Right atrium auricular region (tissue), 2 donors: ENCODE data around the gene B3GNT8. TPM values are rescaled to one million over a fixed set of nuclear protein-coding genes. Genes with fewer than 3 reads are reported as not detected.

Experiments
- DNase-seq: peaks from one replicate; pipeline ENCODE4 v3.0.0-alpha.2; 2019; ENCODE audit warnings: low spot score
- H3K27ac ChIP-seq, 2 donors: fragments of 200-600 bp; sonication (generic); 1 replicate in 1 of 2; 2 replicates in 1 of 2; pipeline ENCODE4 v1.5.1; 2016 to 2019
- H3K27me3 ChIP-seq, 2 donors: fragments of 200-600 bp; sonication (generic); one replicate each; pipeline versions ENCODE4 v1.5.1 to v1.6.0; 2017 to 2019
- H3K36me3 ChIP-seq: fragments of 200-600 bp; sonication (generic); one replicate; pipeline ENCODE4 v1.5.1; 2016
- H3K4me1 ChIP-seq, 2 donors: fragments of 200-600 bp; sonication (generic); one replicate each; pipeline versions ENCODE4 v1.5.1 to v1.6.0; 2017 to 2019
- H3K4me3 ChIP-seq, 2 donors: fragments of 200-600 bp; sonication (generic); 1 replicate in 1 of 2; 2 replicates in 1 of 2; pipeline ENCODE4 v1.5.1; 2017 to 2019; ENCODE audit warnings: mild to moderate bottlenecking in 1 of 2, moderate library complexity in 1 of 2
- H3K9me3 ChIP-seq, 2 donors: fragments of 200-600 bp; sonication (generic); one replicate each; pipeline ENCODE4 v1.5.1; 2019
- total RNA-seq, 2 donors: library from RNA; depleted of rRNA; stranded (reverse); fragments of >200 nt; gene quantifications; one replicate each; pipeline ENCODE4 v1.1.0, GENCODE V29; 2016
- TF ChIP-seq, protein P1 (sequence below), 2 donors: fragments of 200-600 bp; sonication (generic); IDR thresholded peaks; one replicate each; pipeline ENCODE4 v1.5.1; 2019; ENCODE audit warnings: antibody characterized with exemption in 2 of 2

B3GNT8 gene
- total RNA-seq, 2 donors from 2014 or later = 1.9 to 4.5 TPM

DNA sequence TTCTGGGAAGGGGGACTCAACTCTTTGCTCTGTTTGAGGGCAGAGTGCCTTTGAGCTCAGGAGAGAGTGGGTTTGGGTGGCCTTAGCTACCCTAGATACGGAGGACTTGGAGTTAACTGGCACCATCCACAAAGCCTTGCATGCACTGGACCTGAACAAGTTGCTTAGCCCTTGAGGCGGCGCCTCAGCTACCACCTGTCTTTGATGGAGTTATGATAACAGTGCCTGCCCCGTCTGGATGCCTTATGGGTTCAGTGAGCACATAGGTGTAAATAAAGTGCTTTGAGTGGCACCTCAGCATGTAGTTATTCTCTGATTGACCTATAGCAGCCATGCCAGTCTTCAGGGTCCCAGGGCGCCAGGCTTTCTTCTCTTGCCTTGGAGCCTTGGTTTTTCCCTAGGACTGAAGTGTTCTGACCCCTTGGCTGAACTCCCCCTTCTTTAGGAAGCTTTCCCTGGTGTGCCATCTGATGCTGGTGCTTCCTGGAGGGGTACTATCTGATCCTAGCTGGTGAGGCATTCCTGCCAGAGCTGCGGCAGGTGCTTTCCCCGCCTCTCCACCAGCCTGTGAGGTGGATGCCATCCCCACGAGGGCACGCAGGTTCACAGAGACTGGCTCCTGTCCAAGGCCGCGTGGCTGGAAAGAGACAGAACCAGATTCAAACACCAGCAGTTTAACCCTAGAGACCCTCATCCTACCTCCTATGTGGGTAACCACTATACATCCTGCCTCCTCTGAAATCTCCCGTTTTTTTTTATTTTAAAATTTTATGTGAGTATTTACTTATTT is 23.8 kb downstream of the B3GNT8 start:
- DNase-seq = no peak
- no peak overlapping the region for H3K4me3 ChIP-seq
- no peaks in the 10 kb centered on the region for H3K36me3 ChIP-seq
- H3K4me1 ChIP-seq = peaks cover 0 to 19% of the 10 kb centered on the region in 2 donors
- no peaks in the 10 kb centered on the region for H3K9me3 ChIP-seq
- no peaks in the 10 kb centered on the region for H3K27me3 ChIP-seq
- TF ChIP-seq, protein P1, sequence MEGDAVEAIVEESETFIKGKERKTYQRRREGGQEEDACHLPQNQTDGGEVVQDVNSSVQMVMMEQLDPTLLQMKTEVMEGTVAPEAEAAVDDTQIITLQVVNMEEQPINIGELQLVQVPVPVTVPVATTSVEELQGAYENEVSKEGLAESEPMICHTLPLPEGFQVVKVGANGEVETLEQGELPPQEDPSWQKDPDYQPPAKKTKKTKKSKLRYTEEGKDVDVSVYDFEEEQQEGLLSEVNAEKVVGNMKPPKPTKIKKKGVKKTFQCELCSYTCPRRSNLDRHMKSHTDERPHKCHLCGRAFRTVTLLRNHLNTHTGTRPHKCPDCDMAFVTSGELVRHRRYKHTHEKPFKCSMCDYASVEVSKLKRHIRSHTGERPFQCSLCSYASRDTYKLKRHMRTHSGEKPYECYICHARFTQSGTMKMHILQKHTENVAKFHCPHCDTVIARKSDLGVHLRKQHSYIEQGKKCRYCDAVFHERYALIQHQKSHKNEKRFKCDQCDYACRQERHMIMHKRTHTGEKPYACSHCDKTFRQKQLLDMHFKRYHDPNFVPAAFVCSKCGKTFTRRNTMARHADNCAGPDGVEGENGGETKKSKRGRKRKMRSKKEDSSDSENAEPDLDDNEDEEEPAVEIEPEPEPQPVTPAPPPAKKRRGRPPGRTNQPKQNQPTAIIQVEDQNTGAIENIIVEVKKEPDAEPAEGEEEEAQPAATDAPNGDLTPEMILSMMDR (IDR thresholded peaks at IDR 0.05) = no peak
- H3K27ac ChIP-seq = peak overlapping the region in 1 of 2 donors; percentile 25

DNA sequence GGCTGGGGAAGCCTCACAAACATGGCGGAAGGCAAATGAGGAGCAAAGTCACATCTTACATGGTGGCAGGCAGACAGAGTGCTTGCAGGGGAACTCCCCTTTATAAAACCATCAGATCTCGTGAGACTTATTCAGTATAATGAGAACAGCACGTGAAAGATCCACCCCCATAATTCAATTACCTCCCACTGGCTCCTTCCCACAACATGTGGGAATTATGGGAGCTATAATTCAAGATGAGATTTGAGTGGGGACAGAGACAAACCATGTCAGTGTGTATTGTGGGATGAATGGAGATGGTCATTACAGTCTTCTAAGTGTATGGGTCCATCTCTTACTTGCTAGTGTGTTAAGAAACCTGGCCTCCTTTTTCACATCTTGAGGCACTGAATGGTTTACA is 25.2 kb downstream of the B3GNT8 start:
- H3K36me3 ChIP-seq = no peaks in the 10 kb centered on the region
- peaks cover 0 to 18% of the 10 kb centered on the region in 2 donors for H3K4me1 ChIP-seq
- DNase-seq = no peak
- H3K9me3 ChIP-seq = no peaks in the 10 kb centered on the region
- H3K4me3 ChIP-seq = no peak overlapping the region
- TF ChIP-seq, protein P1 (IDR thresholded peaks at IDR 0.05) = no peak
- H3K27ac ChIP-seq = no peak overlapping the region
- no peaks in the 10 kb centered on the region for H3K27me3 ChIP-seq

DNA sequence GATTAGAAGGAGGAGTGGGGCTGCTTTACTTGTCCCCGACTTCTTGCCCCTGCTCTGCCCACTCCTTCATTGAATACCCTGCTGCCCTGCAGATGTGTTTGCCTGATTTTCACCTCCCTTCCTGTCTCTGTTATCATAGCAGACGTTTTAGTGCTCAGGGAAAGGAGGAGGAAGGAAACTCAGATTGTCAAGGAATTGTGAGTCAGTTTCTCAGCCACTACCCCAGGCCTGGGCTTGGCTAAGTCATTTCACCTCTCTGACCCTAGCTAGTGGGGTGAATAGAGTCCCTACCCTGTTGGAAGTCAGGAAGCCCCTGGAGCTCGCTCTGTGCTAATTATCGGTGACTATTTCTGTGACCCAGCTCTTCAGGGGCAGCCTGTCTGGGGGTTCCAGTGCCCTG is 25.7 kb downstream of the B3GNT8 start:
- no peak overlapping the region for H3K4me3 ChIP-seq
- H3K9me3 ChIP-seq = no peaks in the 10 kb centered on the region
- DNase-seq = no peak
- no peak overlapping the region for H3K27ac ChIP-seq
- H3K36me3 ChIP-seq = no peaks in the 10 kb centered on the region
- peaks cover 0 to 20% of the 10 kb centered on the region in 2 donors for H3K4me1 ChIP-seq
- TF ChIP-seq, protein P1 (IDR thresholded peaks at IDR 0.05) = no peak
- no peaks in the 10 kb centered on the region for H3K27me3 ChIP-seq

DNA sequence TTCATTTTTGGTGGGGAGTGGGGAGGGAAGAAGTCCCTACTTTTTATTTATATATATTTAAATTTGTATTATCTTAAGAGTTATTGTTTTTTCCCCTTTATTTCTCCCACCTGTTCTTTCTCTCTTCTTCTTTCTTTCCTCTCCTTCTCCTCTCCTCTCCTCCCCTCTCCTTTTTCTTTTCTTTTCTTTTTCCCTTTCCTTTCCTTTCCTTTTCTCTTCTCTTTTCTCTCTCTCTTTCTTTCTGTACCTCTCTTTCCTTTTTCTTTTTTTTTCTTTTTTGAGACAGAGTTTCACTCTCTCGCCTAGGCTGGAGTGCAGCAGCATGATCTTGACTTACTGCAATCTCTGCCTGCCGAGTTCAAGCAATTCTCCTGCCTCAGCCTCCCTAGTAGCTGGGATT is 27.6 kb downstream of the B3GNT8 start:
- TF ChIP-seq, protein P1 (IDR thresholded peaks at IDR 0.05) = no peak
- Histone ChIP-seq H3K36me3 (no peaks in the 10 kb centered on the region), H3K4me3 (no peak overlapping the region), H3K9me3 (no peaks in the 10 kb centered on the region), H3K27ac (no peak overlapping the region), H3K27me3 (no peaks in the 10 kb centered on the region), H3K4me1 (peaks cover 0 to 17% of the 10 kb centered on the region in 2 donors)
- DNase-seq = no peak

DNA sequence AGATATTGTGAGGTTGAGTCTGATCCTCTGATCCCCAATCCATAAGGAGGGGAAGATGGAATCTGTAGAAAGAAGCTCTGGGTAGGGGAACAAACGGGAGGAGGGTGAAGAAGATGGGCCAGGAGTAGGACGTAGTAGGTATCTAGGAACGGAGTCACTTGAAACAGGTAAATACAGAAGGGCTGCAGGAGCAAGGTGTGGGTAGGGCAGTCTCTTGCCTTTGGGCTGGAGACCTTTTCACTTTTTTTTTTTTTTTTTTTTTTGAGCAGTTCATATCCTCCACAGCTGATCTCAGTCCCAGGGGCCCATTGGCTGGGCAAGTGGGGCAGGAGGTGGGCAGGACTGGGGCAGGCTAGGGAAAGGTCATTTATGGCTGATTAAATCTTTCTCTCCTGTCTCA is 28.1 kb downstream of the B3GNT8 start:
- DNase-seq = no peak
- TF ChIP-seq, protein P1 (IDR thresholded peaks at IDR 0.05) = no peak
- Histone ChIP-seq H3K27me3 (no peaks in the 10 kb centered on the region), H3K4me3 (no peak overlapping the region), H3K4me1 (peaks cover 0 to 17% of the 10 kb centered on the region in 2 donors), H3K9me3 (no peaks in the 10 kb centered on the region), H3K27ac (no peak overlapping the region), H3K36me3 (no peaks in the 10 kb centered on the region)
